PFSK-1 (cell line): ENCODE data around the gene CREG1.

Experiments
- FOXP2 ChIP-seq: optimal IDR thresholded peaks from 2 replicates; pipeline ENCODE3; 2011; ENCODE audit warnings: borderline replicate concordance, control low read depth, inconsistent platforms; ENCODE audit not compliant: insufficient read depth; ENCODE audit errors: extremely low read length, extremely low read depth
- POLR2AphosphoS5 ChIP-seq: IDR thresholded peaks from 2 replicates; pipeline ENCODE4 v1.6.1; 2012; ENCODE audit warnings: low read depth, mild to moderate bottlenecking, control low read depth, low read length, moderate library complexity
- SIN3A ChIP-seq: IDR thresholded peaks from 2 replicates; pipeline ENCODE4 v1.6.1; 2012; ENCODE audit warnings: mild to moderate bottlenecking, low read length, moderate library complexity, borderline replicate concordance; ENCODE audit not compliant: insufficient read depth
- TAF1 ChIP-seq: IDR thresholded peaks from 2 replicates; pipeline ENCODE4 v1.6.1; 2012; ENCODE audit warnings: low read length, control low read depth, borderline replicate concordance; ENCODE audit not compliant: insufficient read depth
- TF ChIP-seq, protein P1 (sequence below), 2 experiments: IDR thresholded peaks; 2 replicates each; pipeline versions ENCODE4 v1.6.1 to v1.8.0; 2011 to 2012; ENCODE audit warnings: low read depth in 2 of 2, low read length in 2 of 2, control low read depth in 1 of 2, inconsistent platforms in 1 of 2, mild to moderate bottlenecking in 1 of 2, moderate library complexity in 1 of 2; ENCODE audit not compliant: insufficient read depth in 1 of 2

DNA sequence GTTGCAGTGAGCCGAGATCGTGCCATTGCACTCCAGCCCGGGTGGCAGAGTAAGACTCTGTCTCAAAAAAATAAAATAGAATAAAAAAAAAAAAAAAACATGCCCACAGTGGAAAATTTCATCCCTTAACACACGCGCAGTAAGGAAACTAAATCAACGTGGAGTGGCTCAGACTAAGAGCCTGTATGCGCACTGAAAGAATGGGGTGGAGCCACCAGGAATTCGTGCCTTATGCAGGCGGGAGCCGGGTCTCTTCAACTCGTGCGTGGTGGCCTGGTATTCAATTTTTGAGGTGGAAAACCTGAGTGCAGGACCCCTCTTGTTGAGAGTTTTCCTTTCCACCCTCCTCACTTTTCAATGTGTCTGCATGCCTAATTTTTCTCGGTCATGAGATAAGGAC lies 22.1 kb upstream of the CREG1 start:
- TF ChIP-seq TAF1 (no peak), POLR2AphosphoS5 (no peak), SIN3A (no peak), FOXP2 (no peak)
- TF ChIP-seq, protein P1, sequence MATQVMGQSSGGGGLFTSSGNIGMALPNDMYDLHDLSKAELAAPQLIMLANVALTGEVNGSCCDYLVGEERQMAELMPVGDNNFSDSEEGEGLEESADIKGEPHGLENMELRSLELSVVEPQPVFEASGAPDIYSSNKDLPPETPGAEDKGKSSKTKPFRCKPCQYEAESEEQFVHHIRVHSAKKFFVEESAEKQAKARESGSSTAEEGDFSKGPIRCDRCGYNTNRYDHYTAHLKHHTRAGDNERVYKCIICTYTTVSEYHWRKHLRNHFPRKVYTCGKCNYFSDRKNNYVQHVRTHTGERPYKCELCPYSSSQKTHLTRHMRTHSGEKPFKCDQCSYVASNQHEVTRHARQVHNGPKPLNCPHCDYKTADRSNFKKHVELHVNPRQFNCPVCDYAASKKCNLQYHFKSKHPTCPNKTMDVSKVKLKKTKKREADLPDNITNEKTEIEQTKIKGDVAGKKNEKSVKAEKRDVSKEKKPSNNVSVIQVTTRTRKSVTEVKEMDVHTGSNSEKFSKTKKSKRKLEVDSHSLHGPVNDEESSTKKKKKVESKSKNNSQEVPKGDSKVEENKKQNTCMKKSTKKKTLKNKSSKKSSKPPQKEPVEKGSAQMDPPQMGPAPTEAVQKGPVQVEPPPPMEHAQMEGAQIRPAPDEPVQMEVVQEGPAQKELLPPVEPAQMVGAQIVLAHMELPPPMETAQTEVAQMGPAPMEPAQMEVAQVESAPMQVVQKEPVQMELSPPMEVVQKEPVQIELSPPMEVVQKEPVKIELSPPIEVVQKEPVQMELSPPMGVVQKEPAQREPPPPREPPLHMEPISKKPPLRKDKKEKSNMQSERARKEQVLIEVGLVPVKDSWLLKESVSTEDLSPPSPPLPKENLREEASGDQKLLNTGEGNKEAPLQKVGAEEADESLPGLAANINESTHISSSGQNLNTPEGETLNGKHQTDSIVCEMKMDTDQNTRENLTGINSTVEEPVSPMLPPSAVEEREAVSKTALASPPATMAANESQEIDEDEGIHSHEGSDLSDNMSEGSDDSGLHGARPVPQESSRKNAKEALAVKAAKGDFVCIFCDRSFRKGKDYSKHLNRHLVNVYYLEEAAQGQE (IDR thresholded peaks at IDR 0.05; ENCODE audit: insufficient read depth in 1 of 2, low read depth in 2 of 2, low read length in 2 of 2) = no peak
